ENCODE measurements around the gene PCED1A.

Gene PCED1A, protein sequence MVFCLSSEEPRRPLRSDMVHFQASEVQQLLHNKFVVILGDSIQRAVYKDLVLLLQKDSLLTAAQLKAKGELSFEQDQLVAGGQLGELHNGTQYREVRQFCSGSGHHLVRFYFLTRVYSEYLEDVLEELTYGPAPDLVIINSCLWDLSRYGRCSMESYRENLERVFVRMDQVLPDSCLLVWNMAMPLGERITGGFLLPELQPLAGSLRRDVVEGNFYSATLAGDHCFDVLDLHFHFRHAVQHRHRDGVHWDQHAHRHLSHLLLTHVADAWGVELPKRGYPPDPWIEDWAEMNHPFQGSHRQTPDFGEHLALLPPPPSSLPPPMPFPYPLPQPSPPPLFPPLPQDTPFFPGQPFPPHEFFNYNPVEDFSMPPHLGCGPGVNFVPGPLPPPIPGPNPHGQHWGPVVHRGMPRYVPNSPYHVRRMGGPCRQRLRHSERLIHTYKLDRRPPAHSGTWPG

DNA sequence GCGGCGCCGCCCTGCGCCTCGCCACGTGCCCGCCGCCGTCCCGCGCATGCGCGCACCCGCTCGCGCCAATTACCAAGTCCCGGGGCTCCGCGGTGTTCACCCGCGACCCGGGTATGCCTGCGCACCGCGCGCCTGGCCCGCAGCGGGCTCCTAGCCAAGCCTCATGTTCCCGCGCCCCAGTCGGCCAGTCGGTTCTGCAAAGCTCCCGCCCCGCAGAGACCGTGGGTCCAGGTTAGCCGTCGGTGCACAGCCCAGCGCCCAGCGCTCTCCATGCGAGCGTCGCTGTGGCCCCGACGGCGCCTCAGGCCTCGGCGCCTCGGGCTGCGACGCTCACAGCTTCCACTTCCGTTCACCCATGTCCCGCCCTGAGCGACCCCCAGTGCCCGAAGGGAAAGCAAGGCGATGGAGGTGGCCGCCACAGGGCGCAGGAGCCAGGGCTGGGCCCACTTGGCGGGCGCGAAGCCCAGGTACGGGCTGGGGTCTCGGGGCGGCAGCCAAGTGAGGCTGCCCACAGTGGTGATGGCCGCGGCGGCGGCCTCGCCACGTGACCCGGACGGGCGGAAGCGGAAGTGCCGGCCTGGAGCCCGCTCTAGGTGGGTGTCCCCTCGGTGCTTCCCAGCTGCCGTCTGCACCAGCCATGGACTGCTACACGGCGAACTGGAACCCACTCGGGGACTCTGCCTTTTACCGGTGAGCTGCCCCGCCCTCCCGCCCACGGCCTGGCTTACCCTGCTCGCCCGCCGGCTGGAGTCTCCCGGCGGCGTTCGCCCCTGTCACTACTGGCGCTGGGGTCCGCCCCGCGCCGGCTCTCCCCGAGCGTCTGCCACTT, at the start of gene PCED1A, which contains the start of gene VPS16:
Gene PCED1A, minus strand, starts transcription at position 518 of the 829 bp plus-strand sequence. CDS start 743 bp downstream, outside the sequence.
Gene VPS16, plus strand, starts transcription at position 608 of the 829 bp plus-strand sequence. Its CDS starts 30 bp downstream, at position 638.
- DNase-seq = peak; percentile 72

DNA sequence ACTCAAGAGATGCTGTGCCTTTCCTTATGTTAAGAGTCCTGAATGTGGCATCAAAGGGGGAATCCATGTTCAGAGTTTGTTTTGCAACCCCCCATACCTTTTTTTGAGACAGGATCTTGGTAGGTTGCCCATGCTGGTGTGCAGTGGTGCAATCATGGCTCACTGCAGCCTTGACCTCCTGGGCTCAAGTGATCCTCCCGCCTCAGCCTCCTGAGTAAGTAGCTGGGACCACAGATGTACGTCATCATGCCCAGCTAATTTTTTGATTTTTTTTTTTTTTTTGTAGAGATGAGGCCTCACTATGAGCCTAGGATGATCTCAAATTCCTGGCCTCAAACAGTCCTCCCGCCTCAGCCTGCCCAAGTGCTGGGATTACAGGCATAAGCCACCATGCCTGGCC, 49.3 kb upstream of the PCED1A start:
- DNase-seq = no peak

DNA sequence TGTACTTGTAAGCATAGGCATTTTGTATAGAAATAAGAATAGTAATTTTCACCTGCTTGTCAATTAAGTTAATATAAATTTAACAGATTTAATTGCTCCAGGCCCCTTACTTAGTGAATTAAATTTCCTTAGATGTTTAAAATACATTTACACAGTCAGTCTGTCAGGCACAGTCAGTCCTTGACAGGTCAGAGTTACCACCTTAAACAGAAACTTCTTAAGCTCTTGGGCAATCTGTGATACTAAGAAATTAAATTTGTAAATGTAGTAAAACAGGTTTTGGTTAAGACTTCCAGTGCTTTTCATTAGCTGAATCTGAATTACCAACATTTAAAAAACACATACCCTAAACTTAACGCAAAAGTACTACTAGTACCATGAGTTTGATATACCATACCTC, 48.8 kb upstream of the PCED1A start:
- DNase-seq = no peak

DNA sequence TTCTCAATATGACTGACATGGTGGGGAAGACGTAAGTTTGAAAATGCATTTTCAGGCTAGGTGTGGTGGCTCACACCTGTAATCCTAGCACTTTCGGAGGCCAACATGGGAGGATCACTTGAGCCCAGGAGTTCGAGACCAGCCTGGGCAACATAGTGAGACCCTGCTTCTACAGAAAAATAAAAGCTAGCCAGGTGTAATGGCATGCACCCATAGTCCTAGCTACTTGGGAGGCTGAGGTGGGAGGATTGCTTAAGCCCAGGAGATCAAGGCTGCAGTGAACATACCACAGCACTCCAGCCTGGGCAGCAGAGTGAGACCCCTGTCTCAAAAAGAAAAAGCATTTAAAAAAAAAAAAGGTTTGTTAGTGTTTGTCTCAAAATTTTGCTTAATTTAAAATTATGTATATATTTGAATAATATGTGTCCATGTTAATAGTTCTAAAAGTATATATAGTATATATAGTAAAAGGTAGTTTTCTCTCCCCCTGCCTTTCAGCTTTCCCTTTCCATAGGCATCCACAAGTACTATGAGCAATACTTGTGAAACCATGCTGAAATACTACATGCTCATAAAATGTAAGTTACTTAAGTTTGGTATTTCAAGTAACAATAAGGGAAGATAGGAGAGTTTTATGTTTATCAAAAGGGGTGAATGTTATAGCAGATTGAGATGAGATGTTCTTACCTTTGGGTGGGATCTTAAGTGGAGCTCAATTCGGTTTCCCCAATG, 47.9 kb upstream of the PCED1A start:
- DNase-seq = no peak

DNA sequence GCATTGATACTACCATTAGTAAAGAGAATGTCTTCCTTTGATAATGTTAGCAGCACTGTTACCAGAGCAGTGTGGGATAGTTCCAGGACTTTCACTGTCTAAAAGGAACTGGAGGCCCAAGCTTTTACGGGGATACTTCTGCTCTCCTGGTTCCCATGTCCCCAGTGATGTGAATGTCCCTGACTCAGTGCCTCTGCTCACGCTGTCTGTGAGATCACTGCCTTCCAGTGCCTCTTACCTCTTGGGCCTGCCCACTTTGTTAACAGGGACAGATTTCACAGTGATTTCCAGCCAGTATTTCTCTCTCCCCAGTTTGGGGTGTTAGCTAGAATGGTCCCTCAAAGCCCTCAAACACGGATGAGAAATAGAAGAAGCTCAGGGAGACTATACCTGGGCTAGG, 47.3 kb upstream of the PCED1A start:
- DNase-seq = no peak

DNA sequence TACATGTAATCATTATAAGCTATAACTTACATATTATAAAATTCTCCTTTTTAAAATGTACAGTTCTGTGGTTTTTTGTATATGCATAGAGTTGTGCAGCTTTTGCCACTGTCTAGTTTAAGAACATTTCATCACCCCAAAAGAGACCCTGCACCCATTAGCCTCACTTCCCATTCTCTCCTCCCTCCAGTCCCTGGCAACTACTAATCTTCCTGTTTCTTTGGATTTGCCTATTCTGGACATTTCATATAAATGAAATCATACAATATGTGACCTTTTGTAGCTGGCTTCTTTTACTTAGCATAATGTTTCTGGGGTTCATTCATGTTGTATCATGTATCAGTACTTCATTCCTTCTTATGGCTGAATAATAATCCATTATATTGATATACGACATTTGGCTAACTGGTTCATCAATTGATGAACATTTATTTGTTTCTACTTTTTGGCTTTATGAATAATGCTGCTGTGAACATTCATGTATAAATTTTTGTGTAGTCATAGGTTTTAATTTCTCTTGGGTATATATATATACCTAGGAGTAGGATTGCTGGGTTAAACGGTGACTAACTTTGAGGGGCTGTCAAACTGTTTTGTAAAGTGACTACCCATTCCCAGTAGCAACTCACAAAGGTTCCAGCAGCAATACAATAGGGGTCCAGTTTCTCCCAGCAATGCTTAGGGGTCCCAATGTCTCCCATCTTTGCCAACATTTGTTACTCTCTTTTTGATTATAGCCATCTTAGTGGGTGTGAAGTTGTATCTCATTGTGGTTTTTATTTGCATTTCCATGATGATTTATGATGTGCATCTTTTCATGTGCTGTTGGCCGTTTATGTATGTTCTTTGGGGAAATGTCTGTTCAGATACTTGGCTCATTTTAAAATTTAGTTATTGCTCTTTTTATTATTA, 43.5 kb upstream of the PCED1A start:
- DNase-seq = no peak

DNA sequence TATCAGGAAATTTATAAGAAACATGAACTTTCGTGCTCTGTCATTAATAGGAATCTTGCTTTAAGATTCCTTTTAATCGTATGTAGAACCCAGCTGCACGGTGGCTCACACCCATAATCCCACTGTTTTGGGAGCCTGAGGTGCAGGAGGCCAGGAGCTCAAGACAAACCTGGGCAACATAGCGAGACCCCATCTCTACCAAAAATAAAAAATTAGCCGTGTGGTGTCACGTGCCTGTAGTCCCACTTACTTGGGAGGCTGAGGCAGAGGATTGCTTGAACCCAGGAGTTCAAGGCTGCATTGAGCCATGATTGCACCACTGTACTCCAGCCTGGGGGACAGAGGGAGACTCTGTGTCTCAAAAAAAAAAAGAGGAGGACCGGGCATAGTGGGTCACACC, 40.2 kb upstream of the PCED1A start:
- DNase-seq = no peak

DNA sequence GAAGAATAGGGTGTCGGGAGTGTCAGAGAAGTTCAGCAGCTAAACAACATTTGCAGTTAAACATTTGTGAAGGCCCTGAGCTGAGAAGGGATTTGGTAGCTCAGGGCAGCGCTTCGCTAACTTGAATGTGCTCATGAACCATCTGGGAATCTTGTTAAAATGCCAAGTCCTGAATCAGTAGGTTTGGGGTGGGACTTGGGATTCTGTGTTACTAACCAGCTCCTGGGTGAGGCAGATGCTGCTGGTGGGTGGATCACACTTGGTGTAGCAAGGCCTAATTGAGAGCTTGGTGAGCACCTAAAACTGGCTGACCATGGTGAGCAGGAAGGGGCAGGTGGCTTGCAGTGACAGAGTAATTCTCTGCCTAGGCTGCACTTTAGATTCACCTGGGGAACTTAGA, 38.7 kb upstream of the PCED1A start:
- no peak for DNase-seq

DNA sequence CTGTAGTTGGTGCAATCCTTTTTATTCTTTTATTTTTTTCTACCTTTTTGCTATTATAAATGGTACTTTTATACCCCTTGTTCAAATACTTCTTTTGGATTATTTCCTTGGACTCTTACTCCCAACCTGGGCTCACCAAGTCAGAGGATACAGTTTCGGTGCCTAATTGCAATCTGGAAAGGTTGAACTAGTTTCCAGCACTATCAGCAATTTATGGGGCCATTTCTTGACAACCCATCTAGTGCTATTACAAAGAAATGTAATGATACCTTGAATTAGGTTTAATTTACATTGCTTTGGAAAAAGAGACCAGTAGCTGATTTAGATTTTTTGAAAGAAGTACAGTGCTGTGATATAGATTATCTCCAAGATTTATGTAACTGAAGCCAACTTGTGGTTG, 38.1 kb upstream of the PCED1A start:
- no peak for DNase-seq

DNA sequence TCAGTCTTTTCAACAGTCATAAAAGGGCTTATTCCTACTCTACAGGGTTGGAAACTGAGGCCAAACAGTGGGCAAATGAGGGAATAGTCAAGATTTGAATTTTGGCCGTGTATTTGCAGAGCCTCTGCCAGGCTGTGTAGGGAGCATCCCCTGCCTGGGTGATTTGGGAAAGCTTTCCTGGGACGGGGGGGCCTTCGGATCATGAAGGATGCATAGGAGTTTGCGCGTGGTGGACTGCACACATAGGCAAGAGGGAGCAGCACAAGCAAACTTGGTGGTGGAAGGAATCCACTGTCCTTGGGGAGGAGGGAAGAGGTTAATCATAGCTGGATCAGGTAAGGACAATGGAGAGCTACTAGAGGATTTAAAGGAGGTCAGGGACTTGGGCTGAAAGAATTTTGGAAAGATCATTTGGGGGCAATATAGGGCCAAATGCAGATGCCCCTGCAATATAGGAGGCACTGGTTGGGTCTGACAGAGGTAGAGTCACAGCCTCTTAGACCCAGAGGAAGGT, 35.3 kb upstream of the PCED1A start:
- DNase-seq = no peak

DNA sequence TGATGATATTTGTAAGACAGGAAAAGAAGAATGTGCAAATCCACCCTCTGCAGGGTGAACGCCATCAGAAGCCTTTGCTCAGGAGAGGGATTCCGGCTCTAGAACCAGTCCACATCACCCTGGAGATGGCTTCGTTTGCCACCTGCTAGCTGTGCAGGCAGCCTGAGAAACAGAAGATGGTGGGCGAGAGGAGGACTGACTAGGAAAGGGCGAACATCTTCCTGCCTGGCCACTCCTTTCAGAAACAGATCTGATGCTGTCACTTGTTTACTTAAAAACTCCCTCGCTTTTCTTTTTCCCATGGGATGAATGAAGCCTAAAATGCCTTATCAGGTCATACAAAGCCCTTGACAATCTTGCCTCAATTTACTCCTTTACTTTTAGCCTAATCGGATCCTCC, 34.0 kb upstream of the PCED1A start:
- no peak for DNase-seq

DNA sequence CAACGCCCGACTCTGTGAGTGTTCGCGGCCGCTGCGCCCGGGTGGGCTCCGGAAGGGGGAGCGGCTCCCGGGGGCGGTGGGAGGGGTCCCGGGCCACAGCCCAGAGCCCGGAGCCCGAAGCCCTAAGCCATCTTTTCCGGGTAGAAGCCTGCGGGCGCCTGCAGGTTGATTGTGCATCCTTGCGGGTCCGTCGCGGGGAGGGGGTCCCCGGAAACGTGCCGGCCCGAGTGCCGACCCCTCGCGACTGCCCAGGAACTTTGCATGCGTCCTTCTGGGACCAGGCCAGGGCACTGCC, 33.2 kb upstream of the PCED1A start:
- DNase-seq = peak; percentile 81

DNA sequence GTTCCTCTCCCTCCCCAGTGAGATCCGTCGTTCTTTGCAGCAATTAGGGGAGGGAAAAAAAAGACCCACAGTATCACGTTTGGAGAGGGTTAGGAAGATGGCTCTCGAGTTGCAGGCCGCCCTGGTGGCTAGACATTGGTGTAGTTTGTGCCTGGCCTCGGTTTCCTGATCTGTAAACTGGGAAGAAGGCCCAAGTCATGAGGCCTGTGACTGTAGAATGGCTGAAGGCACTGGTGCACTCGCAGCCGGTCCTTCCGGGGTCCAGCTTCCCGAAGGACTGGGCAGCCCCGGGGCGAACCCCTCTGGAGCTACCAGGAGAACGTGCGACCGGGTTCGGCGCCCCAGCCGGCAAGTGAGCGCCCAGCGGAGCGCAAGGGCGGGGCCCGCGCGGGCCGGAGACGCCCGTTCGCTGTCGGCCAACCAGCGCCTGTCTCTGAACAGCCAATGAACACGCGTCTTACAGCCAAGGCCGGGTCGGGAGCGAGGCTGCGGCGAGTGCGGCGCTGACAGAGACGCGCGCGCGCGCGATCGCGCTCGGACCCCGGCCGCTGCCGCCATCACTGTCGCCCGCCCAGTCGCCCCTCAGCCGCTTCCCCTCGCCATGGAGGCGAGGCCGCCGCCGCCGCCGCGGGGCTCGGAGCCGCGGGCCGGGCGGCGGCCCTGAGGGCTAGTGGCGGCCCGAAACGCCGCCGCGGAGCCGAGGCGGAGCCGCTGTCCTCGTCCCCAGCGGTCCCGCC, 32.7 kb upstream of the PCED1A start, which contains the start of gene PTPRA:
Gene PTPRA, plus strand, starts transcription at position 472 of the 737 bp plus-strand sequence. CDS start 90,797 bp downstream, outside the sequence.
- peak; percentile 93 for DNase-seq

DNA sequence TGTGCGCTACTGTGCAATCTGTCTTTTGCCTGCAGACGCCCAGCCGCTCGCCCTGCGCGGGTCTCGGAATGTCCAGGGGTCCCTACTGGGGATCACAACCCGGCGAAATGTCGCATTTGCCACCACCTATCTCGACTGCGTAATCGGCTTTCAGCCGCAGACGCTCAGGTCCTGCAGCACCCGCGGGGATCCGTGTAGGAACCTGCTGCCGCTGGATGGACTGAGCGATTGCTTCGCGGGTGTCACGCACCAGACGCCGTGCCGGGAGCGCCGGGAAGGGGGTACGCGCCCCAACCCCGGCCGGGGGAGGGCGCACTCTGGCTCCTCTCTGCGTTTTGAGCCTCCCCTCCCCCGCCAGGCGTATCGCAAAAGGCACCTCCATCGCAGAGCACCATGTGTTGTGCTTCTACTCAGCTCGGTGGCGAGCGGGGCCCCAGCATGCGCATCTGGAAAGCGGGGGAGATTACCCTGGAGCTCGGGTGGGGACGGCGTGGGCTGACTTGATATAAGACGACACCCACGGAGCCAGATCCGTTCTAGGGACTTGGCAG, 32.1 kb upstream of the PCED1A start:
- DNase-seq = no peak

DNA sequence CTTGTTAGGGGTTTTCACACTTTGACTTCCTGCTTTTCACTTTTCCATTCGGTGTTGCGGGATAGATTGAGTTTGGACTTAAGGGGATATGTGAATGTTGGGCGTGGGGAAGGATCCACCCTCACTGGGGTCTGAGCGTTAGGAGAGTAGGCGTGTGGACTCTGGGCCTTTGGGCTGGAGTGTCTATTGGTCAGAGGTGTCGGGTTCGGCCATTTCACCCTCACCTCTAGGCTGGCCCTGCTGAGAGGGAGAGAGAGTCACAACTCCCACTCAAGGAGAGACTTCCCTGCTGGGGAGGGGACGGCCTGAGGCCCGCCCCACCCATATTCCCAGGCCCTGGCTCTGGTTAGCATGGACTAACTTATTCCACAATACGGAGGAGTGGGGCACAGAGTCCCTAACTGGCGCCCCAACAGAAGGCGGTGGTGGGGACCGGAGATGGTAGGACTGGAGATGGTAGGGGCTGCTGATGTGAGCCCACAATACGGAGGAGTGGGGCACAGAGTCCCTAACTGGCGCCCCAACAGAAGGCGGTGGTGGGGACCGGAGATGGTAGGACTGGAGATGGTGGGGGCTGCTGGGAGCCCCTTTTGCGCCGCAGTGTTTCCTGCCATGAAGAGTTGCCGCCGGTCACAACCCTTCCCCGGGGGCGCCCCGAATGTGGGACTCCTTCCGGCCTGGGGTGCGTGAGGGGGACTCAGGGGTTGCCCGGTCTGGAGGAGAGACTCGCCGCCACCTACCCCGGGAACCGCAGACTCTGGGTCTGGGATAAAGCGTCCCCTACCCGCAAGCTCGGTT, 31.4 kb upstream of the PCED1A start:
- DNase-seq = no peak

DNA sequence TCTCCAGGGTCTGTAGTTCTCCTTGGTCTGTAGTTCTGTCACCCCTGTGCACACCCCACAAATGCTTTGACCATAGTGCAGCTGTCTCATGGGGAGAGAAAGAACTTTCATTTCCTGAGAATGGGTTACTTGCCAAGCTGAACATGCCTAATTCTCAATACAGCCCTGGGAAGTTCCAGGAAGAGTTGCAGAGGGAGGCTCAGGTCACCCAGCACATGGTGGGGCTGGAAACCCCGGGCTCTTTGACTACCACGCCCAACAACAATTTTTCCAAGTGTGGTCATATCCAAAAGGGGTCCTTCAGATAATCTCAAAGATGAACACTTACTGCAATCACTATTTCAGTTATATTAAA, 30.6 kb upstream of the PCED1A start:
- no peak for DNase-seq

DNA sequence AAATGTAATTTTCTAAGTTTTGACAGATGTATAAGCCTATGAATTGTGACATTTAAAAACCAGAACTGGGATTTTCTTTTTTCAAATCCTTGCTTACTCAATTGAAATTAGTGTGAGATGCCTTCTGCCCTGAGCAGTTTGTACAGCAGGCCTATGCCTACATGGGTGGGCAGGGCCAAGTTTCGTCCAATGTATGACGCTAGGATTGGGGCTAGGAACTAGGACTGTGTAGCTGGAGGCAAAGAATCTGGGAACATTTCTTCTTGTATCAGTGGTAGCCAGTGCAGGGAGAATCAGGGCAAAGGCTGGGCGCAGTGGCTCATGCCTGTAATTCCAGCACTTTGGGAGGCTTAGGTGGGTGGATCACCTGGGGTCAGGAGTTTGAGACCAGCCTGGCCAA, 28.9 kb upstream of the PCED1A start:
- no peak for DNase-seq

DNA sequence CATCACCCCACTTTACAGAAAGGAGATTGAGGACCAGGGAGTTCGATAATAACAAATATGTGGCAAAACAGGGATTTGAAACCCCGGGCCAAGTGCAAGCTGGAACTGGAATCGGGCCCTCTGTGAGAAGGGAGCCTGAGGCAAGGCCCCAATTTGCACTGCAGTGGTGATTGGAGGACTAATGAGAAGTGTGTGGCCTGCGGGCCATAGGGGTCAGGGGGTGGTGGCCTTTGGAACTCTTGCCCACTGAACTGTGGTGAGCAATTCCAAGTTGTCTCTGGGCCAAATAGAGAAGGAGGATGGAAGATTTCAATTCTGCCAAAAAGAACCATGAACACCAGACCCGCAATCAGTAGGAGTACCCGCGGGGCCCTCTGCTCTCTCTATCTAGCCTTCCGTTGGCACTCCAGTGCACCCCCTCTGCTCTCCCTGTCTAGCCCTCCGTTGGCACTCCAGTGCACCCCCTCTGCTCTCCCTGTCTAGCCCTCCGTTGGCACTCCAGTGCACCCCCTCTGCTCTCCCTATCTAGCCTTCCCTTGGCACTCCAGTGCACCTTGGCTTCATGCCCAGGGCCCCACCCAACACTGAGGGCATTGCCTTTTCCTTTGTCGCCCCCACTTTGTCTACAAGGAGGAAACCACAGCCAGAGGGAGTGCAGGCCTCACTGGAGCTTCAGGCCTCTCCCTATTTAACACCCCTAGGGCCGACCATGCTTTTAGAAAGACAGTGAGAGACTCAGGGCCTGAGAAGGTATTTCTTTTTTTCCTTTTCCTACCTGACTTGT, 26.8 kb upstream of the PCED1A start:
- peak; percentile 47 for DNase-seq

DNA sequence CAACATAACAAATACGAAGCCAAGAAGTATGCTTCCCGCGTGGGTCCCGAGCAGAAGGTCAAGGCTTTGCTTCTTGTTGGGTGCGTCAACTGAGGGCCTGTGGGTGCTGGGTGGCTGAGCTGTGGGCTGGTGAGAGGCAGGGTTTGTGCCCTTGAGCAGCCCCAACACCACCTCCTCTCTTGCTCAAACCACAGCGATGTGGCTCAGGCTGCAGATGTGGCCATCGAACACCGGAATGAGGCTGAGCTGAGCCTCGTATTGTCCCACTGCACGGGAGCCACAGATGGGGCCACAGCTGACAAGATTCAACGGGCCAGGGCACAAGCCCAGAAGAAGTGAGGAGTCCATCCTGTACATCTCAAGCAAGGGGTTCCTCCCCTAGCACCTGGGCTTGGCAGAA, 25.8 kb upstream of the PCED1A start:
- DNase-seq = no peak

All from GDM1 (cell line).